Measurements from ENCODE around the gene QRSL1.
"Not testable (repeated sequence)": the region's sequence is repeated elsewhere in the genome, so short reads cannot be mapped to it uniquely, and the experiment has no call there.

The QRSL1 gene

DNA sequence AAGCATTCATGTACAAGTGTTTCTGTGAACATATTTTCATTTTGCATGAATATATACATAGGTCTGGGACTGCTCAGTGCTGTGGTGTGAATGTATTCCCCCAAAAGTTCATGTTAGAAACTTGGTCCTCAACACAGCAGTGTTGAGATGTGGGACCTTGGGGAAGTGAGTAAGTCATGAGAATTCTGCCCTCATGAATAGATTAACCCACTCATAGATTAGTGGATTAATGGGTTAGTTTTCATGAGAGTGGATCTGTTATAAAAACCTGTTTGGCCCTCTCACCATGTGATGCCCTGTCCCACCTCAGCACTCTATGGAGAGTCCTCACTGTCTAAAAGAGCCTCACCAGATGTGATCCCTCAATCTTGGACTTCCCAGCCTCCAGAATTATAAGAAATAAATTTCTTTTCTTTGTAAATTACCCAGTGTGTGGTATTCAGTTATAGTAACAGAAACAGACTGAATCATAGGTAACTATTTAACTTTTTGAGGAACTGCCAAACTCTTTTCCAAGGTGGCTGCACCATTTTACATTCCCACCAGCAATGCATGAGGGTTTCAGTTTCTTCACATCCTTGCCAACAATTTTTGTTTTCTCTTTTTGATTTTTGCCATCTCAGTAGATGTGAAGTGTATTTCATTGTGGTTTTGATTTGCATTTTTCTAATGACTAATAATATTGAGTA, 45.3 kb downstream of the QRSL1 start:
- intact Hi-C loops (cut with DNase I), result no loop called here
- DNase-seq, result no peak

GRCh38 chr6:106677282-106677681, 47.9 kb downstream of the QRSL1 start:
- intact Hi-C loops (cut with DNase I), result no loop called here
- DNase-seq, result no peak

DNA sequence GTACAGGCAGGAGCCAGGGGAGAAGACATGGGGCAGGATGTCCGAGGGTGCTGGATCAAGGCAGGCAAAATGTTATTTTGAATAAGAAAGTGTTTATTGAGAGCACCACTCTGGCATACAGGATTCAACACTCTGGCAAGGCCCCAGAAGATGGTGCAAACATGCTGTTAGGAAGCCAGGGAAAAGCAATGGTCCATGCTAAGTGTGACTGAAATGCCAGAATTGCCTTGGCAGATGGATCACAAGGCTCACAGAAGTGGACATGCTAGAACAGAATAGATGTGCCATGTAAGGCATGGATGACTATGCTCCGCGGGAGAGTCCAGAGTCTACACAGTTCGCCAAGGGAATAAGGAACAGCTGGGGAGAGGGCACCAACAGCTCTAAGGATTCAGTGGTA, 54.6 kb downstream of the QRSL1 start:
- no peak for DNase-seq
- intact Hi-C loops (cut with DNase I), result no loop called here

DNA sequence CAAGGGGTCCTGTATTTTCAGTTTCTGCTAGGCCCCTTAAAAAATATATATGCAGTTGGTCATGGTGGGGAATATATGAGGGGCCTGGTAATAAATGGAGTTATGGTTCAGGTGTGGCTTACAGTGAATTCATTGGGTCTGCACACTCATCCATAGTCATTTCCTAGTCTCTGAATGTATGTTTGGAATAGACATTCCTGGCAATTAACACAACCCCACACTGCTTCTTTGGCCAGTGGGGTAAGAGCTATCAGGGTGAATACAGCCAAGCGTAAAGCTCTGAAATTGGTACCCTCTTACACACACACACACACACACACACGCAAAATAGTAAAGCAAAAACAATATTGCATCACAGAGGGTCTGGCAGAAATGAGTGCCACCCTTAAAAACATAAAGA, 56.5 kb downstream of the QRSL1 start:
- intact Hi-C loops (cut with DNase I), result no loop called here
- DNase-seq, result no peak

DNA sequence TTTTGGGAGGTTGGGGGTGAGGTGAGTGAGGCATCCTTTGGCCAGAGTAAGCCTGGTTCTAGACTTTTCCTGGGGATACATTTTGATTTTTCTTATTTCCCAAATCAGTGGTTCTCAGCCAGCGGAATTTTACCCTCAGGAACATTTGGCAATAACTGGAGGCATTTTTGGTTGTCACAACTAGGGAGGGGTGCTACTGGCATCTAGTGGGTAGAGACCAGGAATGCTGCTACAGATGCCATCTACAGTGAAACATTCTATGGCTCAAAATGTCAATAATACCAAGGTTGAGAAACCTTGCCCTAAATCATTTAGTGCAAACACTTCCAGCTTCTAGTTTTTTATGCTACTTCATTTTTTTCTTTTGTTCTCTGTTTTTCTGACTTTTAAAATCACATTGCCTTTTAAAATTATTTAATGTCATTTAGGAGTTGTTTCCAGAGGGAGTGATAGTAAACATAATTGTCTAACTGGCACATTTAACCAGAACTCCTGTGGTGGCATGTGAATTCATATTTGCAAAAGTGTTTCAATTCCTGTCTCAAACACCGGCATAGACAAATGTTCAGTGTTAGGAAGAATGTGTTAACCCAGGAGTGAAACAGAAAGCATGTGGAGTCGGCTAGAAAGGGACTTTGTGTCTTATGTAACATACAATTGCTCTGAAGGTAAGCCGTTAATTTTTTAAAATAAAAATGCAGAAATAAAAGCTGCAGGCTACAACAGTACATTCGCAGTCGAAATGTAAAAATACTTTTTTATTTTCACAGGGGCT, 59.0 kb downstream of the QRSL1 start:
- no peak for DNase-seq

DNA sequence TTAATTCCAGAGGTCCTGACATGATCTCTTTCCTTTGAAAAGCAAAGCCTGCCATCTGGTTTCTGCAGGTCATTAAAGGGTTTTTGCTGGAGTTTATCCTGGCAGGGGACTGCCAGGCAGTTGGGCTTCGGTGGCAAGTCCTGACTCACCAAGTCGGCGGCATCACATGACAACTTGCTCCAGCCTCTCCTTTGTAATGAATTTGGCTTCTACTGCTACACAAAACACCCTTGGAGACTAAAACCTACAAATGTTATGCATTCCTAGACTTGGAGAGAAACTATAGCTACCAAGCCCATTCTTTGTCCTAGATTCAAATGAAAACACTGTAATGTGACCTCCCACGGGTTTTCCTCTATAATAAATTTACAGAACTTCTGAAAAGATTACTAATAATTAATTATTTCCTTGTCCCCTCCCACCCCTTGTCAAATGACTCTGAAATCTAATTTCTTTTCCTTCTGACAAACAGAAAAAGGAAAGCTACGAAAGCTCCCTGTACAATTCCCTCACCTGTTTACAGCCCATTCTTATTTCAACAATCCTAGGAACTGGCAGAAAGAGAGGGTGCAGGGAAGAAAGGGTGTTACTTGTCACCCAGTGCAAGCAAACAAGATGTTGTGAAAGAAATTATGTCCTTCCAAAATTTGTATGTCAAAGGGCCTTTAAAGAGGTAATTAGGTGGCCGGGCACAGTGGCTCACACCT, 62.9 kb downstream of the QRSL1 start:
- peak in 4 of 10 donors; percentile 18 to 85 (median 56) for DNase-seq
- intact Hi-C loops (cut with DNase I), result no loop called here

More for the DNA sequence above, 59.0 kb downstream of the QRSL1 start:
- intact Hi-C loops (cut with DNase I), result no loop called here

GRCh38 chr6:106692819-106693208, 63.4 kb downstream of the QRSL1 start:
- no peak for DNase-seq
- intact Hi-C loops (cut with DNase I), result no loop called here

- no peak for DNase-seq
- intact Hi-C loops (cut with DNase I), result no loop called here
These were observed 64.0 kb downstream of the QRSL1 start for GRCh38 chr6:106693418-106693817.

DNA sequence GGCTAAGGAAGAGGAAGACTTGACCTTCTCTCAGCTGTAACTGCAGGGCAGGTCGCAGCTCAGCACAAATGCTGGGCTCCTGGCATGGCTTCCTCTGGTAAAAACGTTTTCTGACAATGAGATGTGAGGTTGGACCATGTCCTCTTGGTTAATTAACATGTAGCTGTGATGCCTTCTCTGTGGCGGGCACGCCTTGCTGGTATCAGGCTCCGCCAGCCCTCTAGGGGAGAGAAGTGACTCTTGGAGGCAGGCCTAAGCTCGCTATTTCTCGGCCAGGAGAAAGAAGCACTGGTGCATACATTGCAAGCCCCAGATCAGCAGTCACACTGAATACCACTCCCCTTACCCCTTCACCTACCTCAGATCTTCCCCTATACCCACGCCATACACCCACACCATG, 65.0 kb downstream of the QRSL1 start:
- DNase-seq, result no peak
- intact Hi-C loops (cut with DNase I), result no loop called here

GRCh38 chr6:106700581-106700980, 71.2 kb downstream of the QRSL1 start:
- intact Hi-C loops (cut with DNase I), result no loop called here
- DNase-seq, result no peak

- DNase-seq; intact Hi-C loops (cut with DNase I): not testable (repeated sequence)
These were observed 71.8 kb downstream of the QRSL1 start for GRCh38 chr6:106701201-106701600.

GRCh38 chr6:106702046-106702445, 72.7 kb downstream of the QRSL1 start:
- intact Hi-C loops (cut with DNase I), result no loop called here
- no peak for DNase-seq

DNA sequence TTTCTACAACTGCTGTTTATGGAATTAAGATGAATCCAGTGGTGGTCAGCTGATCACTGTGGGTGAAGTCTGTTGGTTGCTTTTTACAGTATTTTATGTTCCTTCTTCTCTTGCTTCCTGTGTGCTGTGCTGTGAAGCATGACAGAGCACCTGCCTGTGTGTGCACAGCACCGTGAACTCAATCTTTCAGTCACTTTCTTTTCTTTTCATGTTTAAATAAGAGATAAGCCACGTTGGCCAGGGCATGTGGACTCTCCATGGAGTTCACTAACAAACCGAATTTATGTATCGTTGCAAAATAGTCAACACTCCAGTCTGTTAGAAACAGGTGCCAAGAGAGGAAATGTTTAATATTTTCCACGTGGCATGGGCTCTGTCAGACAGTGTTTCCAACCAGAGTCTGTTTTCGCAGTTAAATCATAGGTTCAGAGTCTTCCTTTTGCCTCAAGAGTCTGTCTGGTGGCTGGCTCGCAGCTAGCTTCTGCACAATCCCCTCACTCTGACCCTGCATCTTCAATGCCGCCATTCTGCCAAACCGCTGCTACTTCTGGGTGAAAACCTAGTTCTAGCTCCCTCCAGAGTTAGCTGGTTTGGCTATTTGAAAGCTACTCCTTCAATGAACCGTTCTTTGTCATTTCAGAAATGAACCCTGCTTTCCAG, 73.2 kb downstream of the QRSL1 start:
- intact Hi-C loops (cut with DNase I), result no loop called here

GRCh38 chr6:106704327-106704726, 74.9 kb downstream of the QRSL1 start:
- intact Hi-C loops (cut with DNase I), result no loop called here
- no peak for DNase-seq

More for the DNA sequence above, 73.2 kb downstream of the QRSL1 start:
- no peak for DNase-seq

DNA sequence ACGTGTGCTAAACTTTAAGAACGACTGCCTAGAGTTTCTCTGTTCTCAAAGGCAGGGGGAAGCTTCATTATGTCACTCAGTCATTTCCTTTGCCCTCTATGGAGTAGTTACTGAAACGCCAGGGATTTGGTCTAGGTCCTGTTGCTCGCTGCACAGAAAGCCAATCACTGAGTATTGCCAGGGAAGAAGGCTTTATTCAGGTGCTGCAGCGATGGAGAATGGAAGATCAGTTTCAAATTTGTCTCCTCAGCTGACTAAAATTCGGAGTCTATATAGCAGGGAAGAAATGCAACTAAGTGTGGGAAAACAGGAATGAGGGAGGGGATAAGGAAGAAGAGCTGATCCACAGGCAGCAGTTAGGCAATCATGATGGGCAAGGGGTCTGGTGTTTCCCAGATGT, 75.8 kb downstream of the QRSL1 start:
- intact Hi-C loops (cut with DNase I), result no loop called here
- DNase-seq, result no peak

- intact Hi-C loops (cut with DNase I), result no loop called here
- no peak for DNase-seq
These were observed 81.2 kb downstream of the QRSL1 start for GRCh38 chr6:106710580-106710979.

GRCh38 chr6:106714281-106714680, 84.9 kb downstream of the QRSL1 start:
- intact Hi-C loops (cut with DNase I), result no loop called here
- no peak for DNase-seq

DNA sequence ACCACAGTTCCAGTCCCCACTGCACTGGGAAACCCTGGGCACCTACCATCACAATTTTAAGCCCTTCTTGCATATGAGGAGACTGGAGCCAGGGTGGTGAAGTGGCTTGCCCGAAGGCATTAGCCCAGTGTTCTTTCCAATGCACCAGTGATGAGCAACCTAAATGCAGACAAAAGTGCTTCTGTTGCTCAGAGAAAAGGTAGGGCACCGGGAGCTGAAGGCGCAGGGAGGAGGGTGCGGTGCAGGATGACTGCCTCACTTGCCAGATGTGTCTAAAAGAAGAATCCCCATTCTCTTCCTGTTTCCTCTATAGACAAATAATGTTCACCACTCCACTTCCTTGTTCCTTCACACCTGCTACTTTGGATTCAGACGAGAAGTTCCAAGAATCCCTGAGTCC, 86.5 kb downstream of the QRSL1 start:
- no peak for DNase-seq
- intact Hi-C loops (cut with DNase I), result no loop called here

DNA sequence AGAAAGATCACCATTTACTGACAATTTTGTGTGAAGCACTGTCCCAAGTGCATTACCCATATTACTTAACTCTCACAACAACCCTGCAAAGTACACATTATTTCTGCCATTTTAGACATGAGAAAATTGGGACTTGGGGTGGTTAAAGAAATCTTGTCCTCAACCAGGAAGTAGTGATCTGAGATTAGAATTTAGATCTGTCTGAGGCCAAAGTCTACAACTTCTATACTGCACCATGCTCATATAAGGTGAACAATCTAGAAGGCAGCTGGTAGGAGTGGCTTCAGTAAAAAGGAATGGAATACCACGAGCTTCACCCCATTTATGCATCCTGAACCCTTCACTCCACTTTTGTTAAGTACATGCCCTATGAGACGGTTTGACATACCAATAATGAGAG, 87.6 kb downstream of the QRSL1 start:
- DNase-seq, result no peak

More for the DNA sequence above, 87.6 kb downstream of the QRSL1 start:
- intact Hi-C loops (cut with DNase I), result no loop called here
